ENCODE results near the gene CDK17.

DNA sequence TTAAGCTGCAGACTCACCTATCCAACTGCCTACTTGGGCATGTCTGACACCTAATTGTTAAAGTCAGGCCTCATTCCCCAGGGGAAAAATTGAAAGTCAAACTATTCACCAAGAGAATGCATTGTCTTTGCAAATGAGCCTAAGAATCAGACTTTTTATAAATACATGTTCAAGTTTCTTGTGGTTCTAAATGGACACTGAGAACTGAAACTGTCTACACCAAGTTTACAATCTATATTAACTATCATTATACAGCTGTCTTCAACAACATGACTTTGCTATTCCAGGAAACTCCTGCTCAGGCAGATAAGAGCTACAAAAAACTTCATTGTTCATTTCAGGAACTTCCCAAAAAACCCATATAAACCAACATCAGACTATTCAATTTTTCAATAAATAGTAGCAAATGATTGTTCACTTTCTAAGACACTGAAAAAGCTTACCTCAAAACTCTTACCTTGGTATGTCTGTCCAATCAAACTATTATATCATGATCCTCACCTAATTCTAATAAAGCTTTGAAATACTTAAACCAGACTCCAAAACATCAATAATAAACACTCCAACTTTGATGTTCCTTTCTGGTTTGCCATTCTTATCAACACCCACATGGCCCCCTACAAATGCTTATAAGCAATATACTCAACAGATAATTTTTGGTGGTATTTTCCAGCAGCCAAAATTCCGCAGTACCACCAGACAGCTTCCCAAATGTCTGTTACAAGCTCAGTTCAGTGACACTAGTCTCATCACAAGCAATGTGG is 24.2 kb downstream of the CDK17 start:
- TF ChIP-seq, protein P1, sequence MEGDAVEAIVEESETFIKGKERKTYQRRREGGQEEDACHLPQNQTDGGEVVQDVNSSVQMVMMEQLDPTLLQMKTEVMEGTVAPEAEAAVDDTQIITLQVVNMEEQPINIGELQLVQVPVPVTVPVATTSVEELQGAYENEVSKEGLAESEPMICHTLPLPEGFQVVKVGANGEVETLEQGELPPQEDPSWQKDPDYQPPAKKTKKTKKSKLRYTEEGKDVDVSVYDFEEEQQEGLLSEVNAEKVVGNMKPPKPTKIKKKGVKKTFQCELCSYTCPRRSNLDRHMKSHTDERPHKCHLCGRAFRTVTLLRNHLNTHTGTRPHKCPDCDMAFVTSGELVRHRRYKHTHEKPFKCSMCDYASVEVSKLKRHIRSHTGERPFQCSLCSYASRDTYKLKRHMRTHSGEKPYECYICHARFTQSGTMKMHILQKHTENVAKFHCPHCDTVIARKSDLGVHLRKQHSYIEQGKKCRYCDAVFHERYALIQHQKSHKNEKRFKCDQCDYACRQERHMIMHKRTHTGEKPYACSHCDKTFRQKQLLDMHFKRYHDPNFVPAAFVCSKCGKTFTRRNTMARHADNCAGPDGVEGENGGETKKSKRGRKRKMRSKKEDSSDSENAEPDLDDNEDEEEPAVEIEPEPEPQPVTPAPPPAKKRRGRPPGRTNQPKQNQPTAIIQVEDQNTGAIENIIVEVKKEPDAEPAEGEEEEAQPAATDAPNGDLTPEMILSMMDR (IDR thresholded peaks at IDR 0.05), result no peak
- TF ChIP-seq POLR2A (IDR thresholded peaks at IDR 0.05), result no peak

Measured in tibial nerve (tissue), 3 donors.